ENCODE data around the gene BBS9. TPM values are rescaled to one million over a fixed set of nuclear protein-coding genes. Genes with fewer than 3 reads are reported as not detected.
"Not testable (repeated sequence)": the region's sequence is repeated elsewhere in the genome, so short reads cannot be mapped to it uniquely, and the experiment has no call there.

BBS9 gene
- total and polyA plus RNA-seq, 4 donors, result 3.5 to 37.2 (median 14.2) TPM

DNA sequence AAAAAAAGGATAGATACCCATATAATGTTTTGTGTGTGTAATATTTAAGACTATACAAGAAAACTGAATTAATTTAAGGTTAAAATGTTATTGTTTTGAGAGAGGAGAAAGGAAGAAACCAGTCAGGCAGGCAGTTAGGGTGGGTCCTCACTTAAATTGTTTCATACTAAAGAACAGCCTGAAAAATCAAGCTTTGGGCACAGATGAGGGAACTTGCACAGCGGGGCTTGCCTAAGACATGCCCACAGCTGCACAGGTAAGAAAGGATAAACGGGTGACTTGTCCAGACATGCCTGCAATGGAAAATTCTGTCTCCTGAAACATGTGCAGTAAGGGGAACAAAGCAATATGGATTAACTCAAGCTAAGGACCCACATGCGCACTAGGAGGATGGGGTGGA is 158.4 kb downstream of the BBS9 start:
- ATAC-seq (ENCODE audit: low FRiP score), result no peak
- no peak for DNase-seq
- no peak overlapping the region for H3K27ac ChIP-seq (ENCODE audit: low read depth in 1 of 2, low read length in 2 of 2)
- 95 to 96% methylated on average over 3 of the region's 3 CpGs for WGBS, 2 donors
- intact Hi-C loops (cut with DNase I), result no loop called here
- no peaks in the 10 kb centered on the region for H3K27me3 ChIP-seq (ENCODE audit: control insufficient read depth in 1 of 2, insufficient read depth in 2 of 2, low read length in 1 of 2)
- no peak overlapping the region for H3K4me3 ChIP-seq (ENCODE audit: low read length in 2 of 2)
- no peaks in the 10 kb centered on the region for H3K4me1 ChIP-seq (ENCODE audit: control insufficient read depth in 1 of 2, insufficient read depth in 2 of 2, low read length in 2 of 2)
- peaks cover 0 to 2% of the 10 kb centered on the region in 2 donors for H3K36me3 ChIP-seq (ENCODE audit: control insufficient read depth in 1 of 2, insufficient read depth in 2 of 2, low read length in 1 of 2)
- peaks cover 2% of the 10 kb centered on the region for H3K9me3 ChIP-seq (ENCODE audit: control insufficient read depth, low read length)

DNA sequence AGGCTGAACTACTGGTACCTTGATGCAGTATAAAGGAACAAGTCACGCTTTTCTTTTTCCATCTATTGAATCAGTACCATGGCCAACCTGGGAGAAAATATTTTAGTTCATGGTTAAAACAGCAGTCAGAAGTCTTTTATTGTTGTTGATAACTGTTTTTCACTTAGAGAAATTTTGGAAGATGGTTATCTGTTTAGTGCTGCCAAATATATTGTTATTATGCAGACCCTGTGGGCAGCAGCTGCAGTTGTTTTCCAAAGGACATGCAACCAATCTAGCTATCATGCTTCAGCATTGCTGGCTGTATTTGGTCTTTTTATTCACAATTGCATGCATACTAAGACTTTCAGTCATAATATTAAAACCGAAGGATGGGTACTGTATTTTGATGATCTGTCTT is 169.5 kb downstream of the BBS9 start:
- Histone ChIP-seq H3K27me3 (ENCODE audit: control insufficient read depth in 1 of 2, insufficient read depth in 2 of 2, low read length in 1 of 2) (no peaks in the 10 kb centered on the region), H3K4me3 (ENCODE audit: low read length in 2 of 2) (no peak overlapping the region), H3K9me3 (ENCODE audit: control insufficient read depth, low read length) (no peaks in the 10 kb centered on the region), H3K4me1 (ENCODE audit: control insufficient read depth in 1 of 2, insufficient read depth in 2 of 2, low read length in 2 of 2) (no peaks in the 10 kb centered on the region), H3K36me3 (ENCODE audit: control insufficient read depth in 1 of 2, insufficient read depth in 2 of 2, low read length in 1 of 2) (no peaks in the 10 kb centered on the region), H3K27ac (ENCODE audit: low read depth in 1 of 2, low read length in 2 of 2) (no peak overlapping the region)
- DNase-seq, result no peak
- intact Hi-C loops (cut with DNase I), result no loop called here
- WGBS, 2 donors, result 88 to 93% methylated on average over 2 of the region's 2 CpGs
- no peak for ATAC-seq (ENCODE audit: low FRiP score)

DNA sequence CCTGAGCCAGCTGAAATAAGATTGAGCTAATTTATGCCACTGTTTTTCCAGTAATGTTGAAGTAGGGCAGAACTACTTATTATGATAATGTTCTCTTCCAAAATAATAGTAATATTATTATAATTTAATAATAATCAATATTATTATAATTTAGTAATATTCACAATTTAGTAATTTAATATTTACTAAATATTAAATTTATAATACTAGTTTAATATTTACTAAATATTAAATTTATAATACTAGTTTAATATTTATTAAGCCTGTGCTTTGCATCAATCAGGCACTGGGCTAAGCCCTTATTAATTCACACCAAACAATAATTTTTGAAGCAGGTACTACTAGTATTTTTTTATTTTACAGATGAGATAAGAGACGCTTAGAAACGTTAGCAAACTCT is 170.1 kb downstream of the BBS9 start:
- DNase-seq (no peak), ATAC-seq (ENCODE audit: low FRiP score) (no peak)
- Histone ChIP-seq H3K4me1 (ENCODE audit: control insufficient read depth in 1 of 2, insufficient read depth in 2 of 2, low read length in 2 of 2) (no peaks in the 10 kb centered on the region), H3K27ac (ENCODE audit: low read depth in 1 of 2, low read length in 2 of 2) (no peak overlapping the region), H3K27me3 (ENCODE audit: control insufficient read depth in 1 of 2, insufficient read depth in 2 of 2, low read length in 1 of 2) (no peaks in the 10 kb centered on the region), H3K4me3 (ENCODE audit: low read length in 2 of 2) (no peak overlapping the region), H3K9me3 (ENCODE audit: control insufficient read depth, low read length) (no peaks in the 10 kb centered on the region), H3K36me3 (ENCODE audit: control insufficient read depth in 1 of 2, insufficient read depth in 2 of 2, low read length in 1 of 2) (no peaks in the 10 kb centered on the region)
- WGBS, 2 donors, result 71 to 74% methylated on average over 2 of the region's 2 CpGs
- intact Hi-C loops (cut with DNase I), result no loop called here

DNA sequence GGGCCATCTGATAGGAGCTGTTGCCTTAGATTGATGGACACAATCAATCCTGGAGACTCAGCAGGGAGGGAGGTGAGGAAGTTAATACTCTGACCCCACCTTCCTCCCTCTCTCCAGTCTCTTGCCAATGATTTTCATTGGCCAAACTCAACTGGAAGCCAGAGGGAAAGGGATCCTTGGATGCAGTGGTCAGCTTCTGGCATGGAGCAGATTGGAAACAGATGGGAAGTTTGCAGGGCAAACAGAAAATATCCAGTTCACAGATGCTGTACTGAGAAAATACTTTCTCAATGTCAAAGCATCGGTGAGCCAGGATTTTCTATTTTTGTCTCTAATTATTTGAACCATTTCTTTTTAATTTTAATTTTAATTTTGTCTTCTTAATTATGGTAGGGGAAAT is 170.8 kb downstream of the BBS9 start:
- ATAC-seq (ENCODE audit: low FRiP score), result no peak
- H3K27ac ChIP-seq (ENCODE audit: low read depth in 1 of 2, low read length in 2 of 2), result no peak overlapping the region
- WGBS, 2 donors, result 86 to 92% methylated on average over 1 of the region's 1 CpG

DNA sequence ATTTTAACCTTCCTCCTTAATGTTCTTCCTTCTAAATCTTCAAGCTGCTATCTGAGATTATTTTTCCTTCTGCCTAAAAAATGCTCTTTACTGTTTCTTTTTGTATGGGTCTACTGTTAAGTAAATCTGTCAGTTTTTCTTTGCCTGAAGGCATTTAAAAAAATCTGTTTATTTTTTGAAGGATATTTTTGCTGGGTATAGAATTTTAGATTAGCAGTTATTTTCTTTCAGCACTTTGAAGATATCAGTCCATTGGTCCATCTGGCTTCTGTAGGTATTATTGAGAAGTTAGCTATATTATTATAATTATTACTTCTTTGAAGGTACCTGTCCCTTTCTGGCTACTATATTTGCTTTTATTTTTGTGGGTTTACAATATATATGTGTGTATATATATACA is 171.4 kb downstream of the BBS9 start:
- Histone ChIP-seq H3K27me3 (ENCODE audit: control insufficient read depth in 1 of 2, insufficient read depth in 2 of 2, low read length in 1 of 2) (no peaks in the 10 kb centered on the region), H3K4me3 (ENCODE audit: low read length in 2 of 2) (no peak overlapping the region), H3K36me3 (ENCODE audit: control insufficient read depth in 1 of 2, insufficient read depth in 2 of 2, low read length in 1 of 2) (no peaks in the 10 kb centered on the region), H3K27ac (ENCODE audit: low read depth in 1 of 2, low read length in 2 of 2) (no peak overlapping the region), H3K9me3 (ENCODE audit: control insufficient read depth, low read length) (no peaks in the 10 kb centered on the region), H3K4me1 (ENCODE audit: control insufficient read depth in 1 of 2, insufficient read depth in 2 of 2, low read length in 2 of 2) (no peaks in the 10 kb centered on the region)
- no peak for DNase-seq
- intact Hi-C loops (cut with DNase I), result no loop called here
- no peak for ATAC-seq (ENCODE audit: low FRiP score)

More for the DNA sequence above, 170.8 kb downstream of the BBS9 start:
- no peaks in the 10 kb centered on the region for H3K36me3 ChIP-seq (ENCODE audit: control insufficient read depth in 1 of 2, insufficient read depth in 2 of 2, low read length in 1 of 2)
- no peaks in the 10 kb centered on the region for H3K27me3 ChIP-seq (ENCODE audit: control insufficient read depth in 1 of 2, insufficient read depth in 2 of 2, low read length in 1 of 2)
- intact Hi-C loops (cut with DNase I), result no loop called here
- no peaks in the 10 kb centered on the region for H3K9me3 ChIP-seq (ENCODE audit: control insufficient read depth, low read length)
- no peak overlapping the region for H3K4me3 ChIP-seq (ENCODE audit: low read length in 2 of 2)
- H3K4me1 ChIP-seq (ENCODE audit: control insufficient read depth in 1 of 2, insufficient read depth in 2 of 2, low read length in 2 of 2), result no peaks in the 10 kb centered on the region
- no peak for DNase-seq

DNA sequence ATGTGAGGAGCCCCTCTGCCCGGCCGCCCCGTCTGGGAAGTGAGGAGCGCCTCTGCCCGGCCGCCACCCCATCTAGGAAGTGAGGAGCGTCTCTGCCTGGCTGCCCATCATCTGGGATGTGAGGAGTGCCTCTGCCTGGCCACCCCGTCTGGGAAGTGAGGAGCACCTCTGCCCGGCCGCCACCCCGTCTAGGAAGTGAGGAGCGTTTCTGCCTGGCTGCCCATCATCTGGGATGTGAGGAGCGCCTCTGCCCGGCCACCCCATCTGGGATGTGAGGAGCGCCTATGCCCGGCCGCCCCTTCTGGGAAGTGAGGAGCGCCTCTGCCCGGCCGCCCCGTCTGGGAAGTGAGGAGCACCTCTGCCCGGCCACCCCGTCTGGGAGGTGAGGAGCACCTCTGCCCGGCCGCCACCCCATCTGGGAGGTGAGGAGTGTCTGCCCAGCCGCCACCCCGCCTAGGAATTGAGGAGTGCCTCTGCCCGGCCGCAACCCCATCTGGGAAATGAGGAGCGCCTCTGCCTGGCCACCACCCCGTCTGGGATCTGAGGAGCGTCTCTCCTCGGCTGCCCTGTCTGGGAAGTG is 174.7 kb downstream of the BBS9 start:
- H3K4me3 ChIP-seq (ENCODE audit: low read length in 2 of 2); H3K4me1 ChIP-seq (ENCODE audit: control insufficient read depth in 1 of 2, insufficient read depth in 2 of 2, low read length in 2 of 2); DNase-seq; ATAC-seq (ENCODE audit: low FRiP score); H3K27me3 ChIP-seq (ENCODE audit: control insufficient read depth in 1 of 2, insufficient read depth in 2 of 2, low read length in 1 of 2); H3K9me3 ChIP-seq (ENCODE audit: control insufficient read depth, low read length); intact Hi-C loops (cut with DNase I); H3K36me3 ChIP-seq (ENCODE audit: control insufficient read depth in 1 of 2, insufficient read depth in 2 of 2, low read length in 1 of 2); H3K27ac ChIP-seq (ENCODE audit: low read depth in 1 of 2, low read length in 2 of 2): not testable (repeated sequence)
- WGBS, 2 donors, result 95 to 96% methylated on average over 26 to 33 of the region's 33 CpGs

DNA sequence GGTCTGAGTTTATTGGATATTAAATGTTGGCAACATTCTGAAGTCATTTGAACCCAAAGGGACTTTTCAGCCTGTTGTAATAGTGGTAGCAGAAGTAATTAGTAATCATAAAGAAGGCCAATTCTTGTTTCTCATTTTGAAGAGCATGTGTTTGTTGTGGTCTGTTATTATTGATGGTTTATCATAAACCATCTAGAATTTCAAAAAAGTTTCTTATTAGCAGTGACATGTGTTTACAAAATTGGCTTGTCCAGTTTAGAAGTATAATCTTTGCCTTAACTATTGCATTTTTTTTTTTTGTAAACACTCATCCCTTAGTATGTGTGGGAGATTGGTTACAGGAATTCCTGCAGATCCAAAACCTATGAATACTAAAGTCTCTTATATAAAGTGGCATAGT is 177.8 kb downstream of the BBS9 start:
- H3K36me3 ChIP-seq (ENCODE audit: control insufficient read depth in 1 of 2, insufficient read depth in 2 of 2, low read length in 1 of 2), result no peaks in the 10 kb centered on the region
- DNase-seq, result no peak
- no peaks in the 10 kb centered on the region for H3K27me3 ChIP-seq (ENCODE audit: control insufficient read depth in 1 of 2, insufficient read depth in 2 of 2, low read length in 1 of 2)
- no peaks in the 10 kb centered on the region for H3K9me3 ChIP-seq (ENCODE audit: control insufficient read depth, low read length)
- H3K27ac ChIP-seq (ENCODE audit: low read depth in 1 of 2, low read length in 2 of 2), result no peak overlapping the region
- no peak for ATAC-seq (ENCODE audit: low FRiP score)
- H3K4me3 ChIP-seq (ENCODE audit: low read length in 2 of 2), result no peak overlapping the region
- intact Hi-C loops (cut with DNase I), result no loop called here
- no peaks in the 10 kb centered on the region for H3K4me1 ChIP-seq (ENCODE audit: control insufficient read depth in 1 of 2, insufficient read depth in 2 of 2, low read length in 2 of 2)

DNA sequence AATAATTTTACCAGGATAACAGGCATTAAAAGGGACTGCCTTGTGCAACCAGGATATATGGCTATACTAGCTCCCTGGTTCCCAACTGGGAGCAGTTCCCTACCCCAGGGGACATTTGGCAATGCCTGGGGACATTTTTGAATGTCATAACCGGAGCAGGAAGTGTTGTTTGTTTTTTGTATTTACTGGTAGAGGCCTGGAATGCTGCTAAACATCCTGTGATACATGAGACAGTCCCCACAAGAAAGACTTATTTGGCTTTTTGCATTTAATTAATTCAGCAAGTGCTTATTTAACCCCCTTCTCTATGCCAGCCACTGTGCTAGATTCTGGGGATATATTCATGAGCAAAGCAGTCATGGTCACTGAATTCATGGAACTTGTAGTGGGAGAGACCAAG is 181.2 kb downstream of the BBS9 start:
- DNase-seq (no peak), ATAC-seq (ENCODE audit: low FRiP score) (no peak)
- H3K36me3 ChIP-seq (ENCODE audit: control insufficient read depth in 1 of 2, insufficient read depth in 2 of 2, low read length in 1 of 2), result peaks cover 0 to 3% of the 10 kb centered on the region in 2 donors
- intact Hi-C loops (cut with DNase I), result no loop called here
- no peaks in the 10 kb centered on the region for H3K4me1 ChIP-seq (ENCODE audit: control insufficient read depth in 1 of 2, insufficient read depth in 2 of 2, low read length in 2 of 2)
- H3K4me3 ChIP-seq (ENCODE audit: low read length in 2 of 2), result no peak overlapping the region
- peaks cover 2% of the 10 kb centered on the region for H3K9me3 ChIP-seq (ENCODE audit: control insufficient read depth, low read length)
- no peaks in the 10 kb centered on the region for H3K27me3 ChIP-seq (ENCODE audit: control insufficient read depth in 1 of 2, insufficient read depth in 2 of 2, low read length in 1 of 2)
- 59 to 65% methylated on average over 1 of the region's 1 CpG for WGBS, 2 donors
- H3K27ac ChIP-seq (ENCODE audit: low read depth in 1 of 2, low read length in 2 of 2), result no peak overlapping the region

DNA sequence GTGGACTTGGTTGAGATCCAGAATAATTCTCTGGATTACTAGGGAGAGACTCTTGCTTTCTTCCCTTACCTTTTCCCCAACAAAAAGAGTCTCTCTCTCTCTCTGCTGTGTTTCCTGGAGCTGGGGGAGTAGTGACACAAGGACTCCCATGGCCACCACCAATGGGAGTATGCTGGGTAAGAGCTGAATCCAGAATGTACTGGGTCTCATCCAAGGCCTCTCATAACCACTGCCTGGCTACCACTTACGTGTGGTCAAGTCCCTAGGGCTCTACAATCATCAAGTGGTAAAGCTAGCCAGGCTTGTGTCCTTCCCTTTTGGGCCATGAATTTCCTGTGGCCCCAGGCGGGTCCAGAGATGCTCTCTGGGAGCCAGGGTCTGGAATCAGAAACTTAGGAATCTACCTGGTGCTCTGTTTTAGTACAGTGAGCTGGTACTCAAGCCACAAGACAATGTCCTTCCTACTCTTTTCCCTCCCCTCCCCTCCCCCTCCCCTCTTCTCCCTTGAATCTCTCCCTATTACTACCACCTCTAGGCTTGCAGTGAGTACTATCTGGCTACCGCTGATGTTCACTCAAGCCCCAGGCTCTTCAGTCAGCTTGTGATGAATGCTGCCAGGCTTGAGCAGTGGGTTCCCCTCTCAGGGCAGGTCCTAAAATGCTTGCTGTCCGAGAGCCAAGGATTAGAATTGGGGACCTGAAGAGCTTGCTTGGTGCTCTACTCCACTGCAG is 196.6 kb downstream of the BBS9 start:
- Histone ChIP-seq H3K4me3 (ENCODE audit: low read length in 2 of 2) (no peak overlapping the region), H3K9me3 (ENCODE audit: control insufficient read depth, low read length) (no peaks in the 10 kb centered on the region), H3K27ac (ENCODE audit: low read depth in 1 of 2, low read length in 2 of 2) (no peak overlapping the region), H3K27me3 (ENCODE audit: control insufficient read depth in 1 of 2, insufficient read depth in 2 of 2, low read length in 1 of 2) (no peaks in the 10 kb centered on the region), H3K36me3 (ENCODE audit: control insufficient read depth in 1 of 2, insufficient read depth in 2 of 2, low read length in 1 of 2) (no peaks in the 10 kb centered on the region), H3K4me1 (ENCODE audit: control insufficient read depth in 1 of 2, insufficient read depth in 2 of 2, low read length in 2 of 2) (no peaks in the 10 kb centered on the region)
- DNase-seq (no peak), ATAC-seq (ENCODE audit: low FRiP score) (no peak)
- 92 to 95% methylated on average over 4 of the region's 4 CpGs for WGBS, 2 donors
- intact Hi-C loops (cut with DNase I), result no loop called here

All from aorta (tissue), 5 donors.